Measurements from ENCODE around the gene DTX3. TPM values are rescaled to one million over a fixed set of nuclear protein-coding genes. Genes with fewer than 3 reads are reported as not detected.
A peak's percentile ranks its signal among the peaks of the same experiment; 100 is the strongest.

The DTX3 gene
- total RNA-seq, 1 donor from 2014 or later: 22.3 TPM

- Histone ChIP-seq H3K27me3 (ENCODE audit: low read depth) (peaks cover 75% of the 10 kb centered on the region), H3K27ac (replicated peaks) (peak overlapping the region; percentile 78), H3K36me3 (peaks cover 16% of the 10 kb centered on the region)
These were observed 15.8 kb downstream of the DTX3 start for GRCh38 chr12:57620245-57620935.

GRCh38 chr12:57620936-57621496 lies 16.4 kb downstream of the DTX3 start:
- Histone ChIP-seq H3K4me1 (peaks cover 48% of the 10 kb centered on the region), H3K36me3 (peaks cover 12% of the 10 kb centered on the region), H3K27me3 (ENCODE audit: low read depth) (peaks cover 81% of the 10 kb centered on the region), H3K9me3 (replicated peaks) (no peaks in the 10 kb centered on the region), H3K4me3 (peak overlapping the region; percentile 66), H3K27ac (replicated peaks) (no peak overlapping the region)
- TF ChIP-seq CTCF (IDR thresholded peaks at IDR 0.05; ENCODE audit: borderline replicate concordance): no peak
- intact Hi-C loops (cut with micrococcal nuclease): loop anchor here (5.0 kb wide), 1 partner anchor 39 kb away; no protein-coding TSS in a partner anchor
- DNase-seq: no peak

More at GRCh38 chr12:57620245-57620935, 15.8 kb downstream of the DTX3 start:
- no peaks in the 10 kb centered on the region for H3K9me3 ChIP-seq (replicated peaks)
- intact Hi-C loops (cut with micrococcal nuclease): loop anchor here (5.0 kb wide), 1 partner anchor 38 kb away; no protein-coding TSS in a partner anchor
- H3K4me3 ChIP-seq: peak overlapping the region; percentile 66
- no peak for TF ChIP-seq CTCF (IDR thresholded peaks at IDR 0.05; ENCODE audit: borderline replicate concordance)
- peaks cover 55% of the 10 kb centered on the region for H3K4me1 ChIP-seq
- DNase-seq: no peak

- Histone ChIP-seq H3K27me3 (ENCODE audit: low read depth) (peaks cover 88% of the 10 kb centered on the region), H3K36me3 (peaks cover 9% of the 10 kb centered on the region), H3K9me3 (replicated peaks) (no peaks in the 10 kb centered on the region), H3K27ac (replicated peaks) (no peak overlapping the region), H3K4me3 (peak overlapping the region; percentile 66), H3K4me1 (peaks cover 41% of the 10 kb centered on the region)
- TF ChIP-seq CTCF (IDR thresholded peaks at IDR 0.05; ENCODE audit: borderline replicate concordance): peak; percentile 94
- DNase-seq: peak; percentile 64
- intact Hi-C loops (cut with micrococcal nuclease): loop anchor here (5.0 kb wide), 1 partner anchor 39 kb away; no protein-coding TSS in a partner anchor
These were observed 17.1 kb downstream of the DTX3 start for GRCh38 chr12:57621497-57622292.

GRCh38 chr12:57622293-57623245 lies 17.9 kb downstream of the DTX3 start:
- H3K27me3 ChIP-seq (ENCODE audit: low read depth): peaks cover 92% of the 10 kb centered on the region
- intact Hi-C loops (cut with micrococcal nuclease): loop anchor here (5.0 kb wide), 1 partner anchor 40 kb away; no protein-coding TSS in a partner anchor

More at GRCh38 chr12:57622293-57623245, 17.9 kb downstream of the DTX3 start:
- no peak overlapping the region for H3K4me3 ChIP-seq
- H3K27ac ChIP-seq (replicated peaks): no peak overlapping the region
- H3K36me3 ChIP-seq: peaks cover 9% of the 10 kb centered on the region
- TF ChIP-seq CTCF (IDR thresholded peaks at IDR 0.05; ENCODE audit: borderline replicate concordance): no peak
- H3K4me1 ChIP-seq: peaks cover 42% of the 10 kb centered on the region
- no peaks in the 10 kb centered on the region for H3K9me3 ChIP-seq (replicated peaks)
- DNase-seq: no peak
